Loucy (cell line): ENCODE measurements around the gene COL24A1.

Experiments used
- H2AFZ ChIP-seq: fragments of 200-600 bp; sonication (generic); 2 replicates; pipeline ENCODE4 v1.6.0; 2016; ENCODE audit warnings: antibody characterized with exemption, mild to moderate bottlenecking, low read length, moderate library complexity
- H3F3A ChIP-seq: fragments of 200-600 bp; 2 replicates; pipeline ENCODE4 v1.6.0; 2016; ENCODE audit warnings: antibody characterized with exemption, low read depth, mild to moderate bottlenecking
- H3K27me3 ChIP-seq: fragments of 200-600 bp; sonication (generic); 2 replicates; pipeline ENCODE4 v1.6.1; 2014; ENCODE audit warnings: low read length, mild to moderate bottlenecking; ENCODE audit not compliant: insufficient read depth, poor library complexity, severe bottlenecking
- H3K36me3 ChIP-seq: fragments of 200-600 bp; sonication (generic); 2 replicates; pipeline ENCODE4 v1.6.1; 2016; ENCODE audit warnings: low read length; ENCODE audit not compliant: insufficient read depth
- H3K4me1 ChIP-seq: fragments of 200-600 bp; sonication (generic); 2 replicates; pipeline ENCODE4 v1.5.1; 2014; ENCODE audit warnings: low read length, mild to moderate bottlenecking; ENCODE audit not compliant: insufficient read depth, poor library complexity, severe bottlenecking
- H3K4me2 ChIP-seq: fragments of 200-600 bp; sonication (generic); 2 replicates; pipeline ENCODE4 v1.6.0; 2014; ENCODE audit warnings: antibody characterized with exemption, low read length, low read depth, mild to moderate bottlenecking; ENCODE audit not compliant: poor library complexity, severe bottlenecking
- H3K4me3 ChIP-seq: fragments of 200-600 bp; sonication (generic); 2 replicates; pipeline ENCODE4 v1.5.1; 2014; ENCODE audit warnings: low read length, mild to moderate bottlenecking, mixed read lengths; ENCODE audit not compliant: poor library complexity, severe bottlenecking
- H3K79me2 ChIP-seq: fragments of 200-600 bp; sonication (generic); 2 replicates; pipeline ENCODE4 v1.6.1; 2014; ENCODE audit warnings: low read length; ENCODE audit not compliant: insufficient read depth
- H3K9ac ChIP-seq: fragments of 200-600 bp; sonication (generic); 2 replicates; pipeline ENCODE4 v1.6.0; 2014; ENCODE audit warnings: mild to moderate bottlenecking, low read depth, low read length, moderate library complexity; ENCODE audit not compliant: poor library complexity, severe bottlenecking
- H3K9me2 ChIP-seq: fragments of 200-600 bp; sonication (generic); replicated peaks from 2 replicates; pipeline ENCODE4 v1.6.1; 2016; ENCODE audit warnings: low read depth, low read length, mixed read lengths
- H3K9me3 ChIP-seq: fragments of 200-600 bp; sonication (generic); 2 replicates; pipeline ENCODE4 v1.6.1; 2014; ENCODE audit warnings: mild to moderate bottlenecking, antibody characterized with exemption, low read length, low read depth; ENCODE audit not compliant: insufficient read depth
- H4K20me1 ChIP-seq: fragments of 200-600 bp; sonication (generic); 2 replicates; pipeline ENCODE4 v1.6.0; 2014; ENCODE audit warnings: antibody characterized with exemption, low read length, mild to moderate bottlenecking; ENCODE audit not compliant: insufficient read depth, poor library complexity, severe bottlenecking
- CTCF ChIP-seq: fragments of 200-600 bp; sonication (generic); conservative IDR thresholded peaks from 2 replicates; pipeline ENCODE4 v1.5.1; 2014; ENCODE audit warnings: mild to moderate bottlenecking, antibody characterized with exemption, low read length
- EZH2phosphoT487 ChIP-seq: fragments of 200-600 bp; IDR thresholded peaks from 2 replicates; pipeline ENCODE4 v1.6.1; 2018; ENCODE audit warnings: antibody characterized with exemption, mild to moderate bottlenecking, moderate library complexity, borderline replicate concordance

Gene COL24A1

GRCh38 chr1:85935234-85935633 lies 221.3 kb downstream of the COL24A1 start:
- no peaks in the 10 kb centered on the region for H3K9me2 ChIP-seq
- H3K79me2 ChIP-seq = no peaks in the 10 kb centered on the region
- no peaks in the 10 kb centered on the region for H3K36me3 ChIP-seq
- no peaks in the 10 kb centered on the region for H3K9me3 ChIP-seq
- no peaks in the 10 kb centered on the region for H3F3A ChIP-seq
- no peaks in the 10 kb centered on the region for H4K20me1 ChIP-seq
- H3K4me2 ChIP-seq = no peak overlapping the region
- H3K4me1 ChIP-seq = no peaks in the 10 kb centered on the region
- no peak overlapping the region for H2AFZ ChIP-seq
- TF ChIP-seq EZH2phosphoT487 = no peak
- TF ChIP-seq CTCF = no peak
- no peak overlapping the region for H3K4me3 ChIP-seq
- H3K9ac ChIP-seq = no peak overlapping the region
- H3K27me3 ChIP-seq = no peaks in the 10 kb centered on the region

DNA sequence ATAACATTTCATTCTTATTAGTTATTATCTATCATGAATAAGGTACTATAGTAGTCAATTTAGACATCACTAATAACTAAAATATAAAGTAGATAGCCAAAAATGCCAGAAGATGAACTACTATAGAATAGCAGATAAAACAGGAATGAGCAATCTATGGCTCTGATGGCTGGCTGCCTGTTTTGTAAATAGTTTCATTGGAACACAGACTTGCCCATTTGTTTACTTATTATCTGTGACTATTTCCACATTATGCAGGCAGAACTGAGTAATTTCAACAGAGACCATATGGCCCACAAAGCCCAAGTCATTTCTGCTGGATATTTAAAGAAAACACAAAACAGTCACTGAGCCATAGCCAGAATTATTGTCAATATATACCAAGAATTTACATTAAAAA lies 222.1 kb downstream of the COL24A1 start:
- H3K9me2 ChIP-seq = no peaks in the 10 kb centered on the region
- H3K4me1 ChIP-seq = no peaks in the 10 kb centered on the region
- H3K9ac ChIP-seq = no peak overlapping the region
- TF ChIP-seq CTCF = no peak
- no peak for TF ChIP-seq EZH2phosphoT487
- H3K27me3 ChIP-seq = no peaks in the 10 kb centered on the region
- no peaks in the 10 kb centered on the region for H3K36me3 ChIP-seq
- no peaks in the 10 kb centered on the region for H3K79me2 ChIP-seq
- no peak overlapping the region for H3K4me3 ChIP-seq
- no peak overlapping the region for H3K4me2 ChIP-seq
- H3K9me3 ChIP-seq = no peaks in the 10 kb centered on the region
- no peaks in the 10 kb centered on the region for H4K20me1 ChIP-seq
- no peak overlapping the region for H2AFZ ChIP-seq
- H3F3A ChIP-seq = no peaks in the 10 kb centered on the region

- H2AFZ ChIP-seq = no peak overlapping the region
- no peaks in the 10 kb centered on the region for H3K9me2 ChIP-seq
- no peaks in the 10 kb centered on the region for H3K79me2 ChIP-seq
- H3F3A ChIP-seq = no peaks in the 10 kb centered on the region
- no peak overlapping the region for H3K9ac ChIP-seq
- no peaks in the 10 kb centered on the region for H3K9me3 ChIP-seq
- H3K4me1 ChIP-seq = no peaks in the 10 kb centered on the region
- H3K4me2 ChIP-seq = no peak overlapping the region
- no peaks in the 10 kb centered on the region for H3K36me3 ChIP-seq
- H3K4me3 ChIP-seq = no peak overlapping the region
- H3K27me3 ChIP-seq = no peaks in the 10 kb centered on the region
- H4K20me1 ChIP-seq = no peaks in the 10 kb centered on the region
- TF ChIP-seq CTCF = no peak
- TF ChIP-seq EZH2phosphoT487 = no peak
Measured at GRCh38 chr1:85933961-85934360, 222.6 kb downstream of the COL24A1 start.
